HCT116 (cell line): ENCODE results near the gene SH2D3C. TPM values are rescaled to one million over a fixed set of nuclear protein-coding genes. Genes with fewer than 3 reads are reported as not detected.

Experiments used
- ATAC-seq: fragments of 200-7000 bp; cut with Tn5 transposase; 2 replicates; pipeline ENCODE4 v1.9.1; 2020; ENCODE audit warnings: mild to moderate bottlenecking, moderate library complexity
- BruUV-seq: library from RNA; stranded (reverse); fragments of 400-500 nt; replicated peaks from 2 replicates; lab custom pipeline; 2021; lab: Mats Ljungman, UMichigan
- CTCF ChIA-PET: fragments of 300-600 bp; sonication (Branson Sonifier 250); formaldehyde crosslinking; loops from one replicate; lab custom pipeline; 2021; ENCODE audit warnings: antibody characterized with exemption; lab: Charles Lee
- POLR2A ChIA-PET: fragments of 300-600, 350-600 bp; sonication (Branson Sonifier 250); formaldehyde crosslinking; loops from one replicate; lab custom pipeline; 2021; ENCODE audit warnings: antibody characterized with exemption; lab: Charles Lee
- RAD21 ChIA-PET, 2 experiments: fragments of 300-600 bp; sonication (Branson Sonifier 250); formaldehyde crosslinking; loops; one replicate each; lab custom pipeline; 2023; ENCODE audit warnings: low total read pairs in 2 of 2; ENCODE audit not compliant: uncharacterized antibody in 2 of 2, unreplicated experiment in 2 of 2, low non-redundant PET in 1 of 2; lab: Charles Lee
- DNase-seq: peaks from one replicate; pipeline ENCODE4 v3.0.0-alpha.2; 2010; ENCODE audit warnings: low read depth, low spot score
- H2AFZ ChIP-seq: fragments of 200-600 bp; shearing (Covaris generic), sonication (generic); 2 replicates; pipeline ENCODE4 v1.6.1; 2017; ENCODE audit warnings: low read depth, mixed run types, mixed read lengths, antibody characterized with exemption, low read length; ENCODE audit not compliant: poor library complexity, severe bottlenecking
- H3K27ac ChIP-seq: 2 replicates; pipeline ENCODE4 v1.5.1; 2012; ENCODE audit warnings: low read depth, low read length
- H3K27me3 ChIP-seq: fragments of 200-600 bp; sonication (generic); 2 replicates; pipeline ENCODE4 v1.6.1; 2016; ENCODE audit warnings: mixed run types, low read length, mixed read lengths; ENCODE audit not compliant: insufficient read depth
- H3K36me3 ChIP-seq, 2 experiments: fragments of 200-500 bp in 1 of 2; fragments of 200-600 bp in 1 of 2; sonication (Bioruptor generic) in 1 of 2; sonication (generic) in 1 of 2; 2 replicates each; pipeline versions ENCODE4 v1.5.1 to v1.6.1; 2014 to 2016; ENCODE audit warnings: low read length in 2 of 2, inconsistent platforms in 1 of 2, mixed read lengths in 1 of 2, mixed run types in 1 of 2; ENCODE audit not compliant: insufficient read depth in 2 of 2, control insufficient read depth in 1 of 2
- H3K4me1 ChIP-seq, 2 experiments: fragments of 200-600 bp in 1 of 2; sonication (generic) in 1 of 2; 2 replicates each; pipeline versions ENCODE4 v1.5.1 to v1.6.1; 2012 to 2017; ENCODE audit warnings: low read length in 2 of 2, inconsistent platforms in 1 of 2, mild to moderate bottlenecking in 1 of 2, mixed read lengths in 1 of 2, mixed run types in 1 of 2, moderate library complexity in 1 of 2; ENCODE audit not compliant: insufficient read depth in 2 of 2, control insufficient read depth in 1 of 2
- H3K4me2 ChIP-seq: fragments of 200-600 bp; sonication (generic); 2 replicates; pipeline ENCODE4 v1.6.1; 2017; ENCODE audit warnings: mixed run types, low read length, mixed read lengths
- H3K4me3 ChIP-seq, 2 experiments: fragments of 200-600 bp in 1 of 2; sonication (generic) in 1 of 2; replicated peaks in 1 of 2; 2 replicates each; pipeline ENCODE4 v1.5.1; 2011 to 2016; ENCODE audit warnings: low read length in 2 of 2, control low read depth in 1 of 2, low read depth in 1 of 2, mild to moderate bottlenecking in 1 of 2, mixed read lengths in 1 of 2, mixed run types in 1 of 2
- H3K79me2 ChIP-seq: fragments of 200-600 bp; sonication (generic); 2 replicates; pipeline ENCODE4 v1.6.1; 2017; ENCODE audit warnings: mild to moderate bottlenecking, mixed run types, low read length, moderate library complexity, mixed read lengths; ENCODE audit not compliant: insufficient read depth
- H3K9ac ChIP-seq: fragments of 200-600 bp; sonication (generic); 2 replicates; pipeline ENCODE4 v1.6.1; 2016; ENCODE audit warnings: low read length, mixed read lengths
- H3K9me2 ChIP-seq: fragments of 200-600 bp; sonication (generic), shearing (Covaris generic); 2 replicates; pipeline ENCODE4 v1.6.1; 2017; ENCODE audit warnings: mixed run types, mild to moderate bottlenecking, moderate library complexity; ENCODE audit not compliant: insufficient read depth
- H3K9me3 ChIP-seq, 2 experiments: fragments of 200-500 bp in 1 of 2; fragments of 200-600 bp in 1 of 2; sonication (Bioruptor generic) in 1 of 2; sonication (generic) in 1 of 2; 2 replicates each; pipeline ENCODE4 v1.6.1; 2014 to 2017; ENCODE audit warnings: low read length in 2 of 2, mixed read lengths in 2 of 2, inconsistent platforms in 1 of 2, low read depth in 1 of 2, mild to moderate bottlenecking in 1 of 2, mixed run types in 1 of 2, moderate library complexity in 1 of 2; ENCODE audit not compliant: control insufficient read depth in 1 of 2, insufficient read depth in 1 of 2
- H4K20me1 ChIP-seq: fragments of 200-600 bp; sonication (generic), shearing (Covaris generic); 2 replicates; pipeline ENCODE4 v1.6.1; 2017; ENCODE audit warnings: mixed run types, mild to moderate bottlenecking, moderate library complexity; ENCODE audit not compliant: insufficient read depth
- CEBPB ChIP-seq: IDR thresholded peaks from 2 replicates; pipeline ENCODE4 v1.6.1; 2012; ENCODE audit warnings: low read depth
- CTCF ChIP-seq, 3 experiments: fragments of 200-600 bp in 1 of 3; sonication (generic) in 1 of 3; IDR thresholded peaks in 2 of 3; conservative IDR thresholded peaks in 1 of 3; 2 replicates each; pipeline ENCODE4 v1.5.1; 2012 to 2017; ENCODE audit warnings: low read depth in 2 of 3, low read length in 2 of 3, antibody characterized with exemption in 1 of 3, borderline replicate concordance in 1 of 3, control low read depth in 1 of 3, mild to moderate bottlenecking in 1 of 3, mixed read lengths in 1 of 3, mixed run types in 1 of 3, moderate library complexity in 1 of 3; ENCODE audit not compliant: insufficient read depth in 1 of 3
- EGR1 ChIP-seq: IDR thresholded peaks from 2 replicates; pipeline ENCODE4 v1.6.1; 2012; ENCODE audit warnings: low read depth
- ELF1 ChIP-seq: IDR thresholded peaks from 2 replicates; pipeline ENCODE4 v1.6.1; 2012; ENCODE audit warnings: low read depth, borderline replicate concordance
- EZH2 ChIP-seq: fragments of 200-600 bp; sonication (generic); IDR thresholded peaks from 2 replicates; pipeline ENCODE4 v1.6.1; 2017; ENCODE audit warnings: antibody characterized with exemption, mixed run types
- EZH2phosphoT487 ChIP-seq: fragments of 200-600 bp; IDR thresholded peaks from 2 replicates; pipeline ENCODE4 v1.6.1; 2018; ENCODE audit warnings: antibody characterized with exemption, borderline replicate concordance
- FOSL1 ChIP-seq: IDR thresholded peaks from 2 replicates; pipeline ENCODE4 v1.6.1; 2012; ENCODE audit warnings: low read depth
- JUND ChIP-seq: IDR thresholded peaks from 2 replicates; pipeline ENCODE4 v1.6.1; 2012
- MAX ChIP-seq: IDR thresholded peaks from 2 replicates; pipeline ENCODE4 v1.6.1; 2012
- POLR2A ChIP-seq: IDR thresholded peaks from 2 replicates; pipeline ENCODE4 v1.7.0; 2011; ENCODE audit warnings: borderline replicate concordance; ENCODE audit not compliant: insufficient read depth, insufficient read length; ENCODE audit errors: extremely low read depth
- RAD21 ChIP-seq: IDR thresholded peaks from 2 replicates; pipeline ENCODE4 v1.6.1; 2012; ENCODE audit warnings: low read depth, mild to moderate bottlenecking
- SP1 ChIP-seq: IDR thresholded peaks from 2 replicates; pipeline ENCODE4 v1.6.1; 2012; ENCODE audit warnings: low read depth
- YY1 ChIP-seq: IDR thresholded peaks from 2 replicates; pipeline ENCODE4 v1.6.1; 2011; ENCODE audit warnings: low read length, low read depth, moderate library complexity, mild to moderate bottlenecking; ENCODE audit not compliant: insufficient replicate concordance; ENCODE audit errors: extremely low read depth
- ZBTB33 ChIP-seq: IDR thresholded peaks from 2 replicates; pipeline ENCODE4 v1.6.1; 2011; ENCODE audit warnings: mild to moderate bottlenecking, low read length, moderate library complexity; ENCODE audit not compliant: insufficient replicate concordance; ENCODE audit errors: extremely low read depth
- ZFX ChIP-seq: fragments of 450-650 bp; IDR thresholded peaks from 2 replicates; pipeline ENCODE4 v1.6.1; 2017
- ZNF274 ChIP-seq: fragments of 200-500 bp; sonication (Bioruptor generic); IDR thresholded peaks from 2 replicates; pipeline ENCODE4 v1.6.1; 2014; ENCODE audit warnings: mild to moderate bottlenecking, low read depth, low read length, inconsistent platforms
- intact Hi-C: fragments of 100-400 bp; cut with micrococcal nuclease; formaldehyde crosslinking; loops from 2 replicates; pipeline ENCODE4 v1.10.0; 2022
- total RNA-seq: library from RNA; stranded (reverse); gene quantifications from one replicate; pipeline ENCODE4 v1.2.1, GENCODE V29; 2021; ENCODE audit not compliant: unreplicated experiment
- TF ChIP-seq, protein P1 (sequence below): IDR thresholded peaks from 2 replicates; pipeline ENCODE4 v1.6.1; 2012

Gene SH2D3C
- total RNA-seq, 1 experiment from 2014 or later = 1.3 TPM

DNA sequence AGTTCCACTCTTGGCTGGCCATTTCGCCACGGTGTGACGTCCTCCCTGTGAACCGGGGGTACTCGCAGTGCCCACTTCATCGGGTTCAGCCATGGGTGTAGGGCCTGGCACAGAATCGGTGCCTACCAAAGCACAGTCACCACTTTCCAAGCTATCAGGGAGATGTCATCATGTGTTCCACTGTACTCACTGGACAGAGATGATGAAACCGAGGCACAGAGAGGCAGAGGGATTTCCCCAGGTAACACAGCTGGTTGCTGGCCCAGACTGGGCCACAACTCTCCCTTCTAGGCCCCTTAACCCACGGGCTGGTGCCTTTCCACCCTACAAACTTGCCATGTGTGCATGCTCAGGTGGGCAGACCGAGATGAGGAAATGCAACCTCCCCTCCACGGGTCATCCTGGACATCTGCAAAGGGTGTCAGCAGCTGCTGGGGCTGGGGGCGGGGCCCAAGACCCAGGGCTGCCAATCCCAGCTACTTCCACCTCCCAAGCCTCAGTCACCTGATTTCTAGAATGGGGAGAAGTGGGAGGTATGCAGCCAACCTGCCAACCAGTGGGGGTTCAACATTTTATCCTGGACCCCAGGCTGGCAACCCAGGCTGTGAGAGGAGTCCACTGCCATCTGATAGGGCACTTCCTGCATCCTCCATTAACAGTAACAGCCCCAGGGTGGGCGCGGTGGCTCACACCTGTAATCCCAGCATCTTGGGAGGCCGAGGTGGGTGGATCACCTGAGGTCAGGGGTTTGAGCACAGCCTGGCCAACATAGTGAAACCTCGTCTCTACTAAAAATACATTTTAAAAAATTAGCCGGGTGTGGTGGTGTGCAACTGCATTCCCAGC is 893 bp upstream of the SH2D3C start:
- CTCF ChIA-PET = interaction anchor here (1.0 kb wide), 1 partner anchor 44 kb away, joined by 3 read pairs; the partner anchor contains the start of gene TOR2A
- Histone ChIP-seq H3K9me3 (no peaks in the 10 kb centered on the region), H4K20me1 (no peaks in the 10 kb centered on the region), H3K4me3 (no peak overlapping the region), H3K4me2 (no peak overlapping the region), H3K27me3 (no peaks in the 10 kb centered on the region), H3K9me2 (no peaks in the 10 kb centered on the region), H3K79me2 (no peaks in the 10 kb centered on the region), H3K36me3 (no peaks in the 10 kb centered on the region), H3K4me1 (peaks cover 0 to 2% of the 10 kb centered on the region in 2 experiments; a peak in 2 of 4 replicates), H3K27ac (no peak overlapping the region), H2AFZ (no peak overlapping the region), H3K9ac (no peak overlapping the region)
- intact Hi-C loops = no loop called here
- RAD21 ChIA-PET = no interaction called here
- POLR2A ChIA-PET = no interaction called here
- TF ChIP-seq EGR1 (no peak), FOSL1 (no peak), EZH2 (no peak), ELF1 (no peak), MAX (no peak), ZBTB33 (no peak), ZFX (no peak), EZH2phosphoT487 (no peak), CTCF (IDR thresholded peaks at IDR 0.05 in 2 of 3, conservative IDR thresholded peaks at IDR 0.05 in 1 of 3; ENCODE audit: borderline replicate concordance in 1 of 3, insufficient read depth in 1 of 3, low read depth in 2 of 3, low read length in 2 of 3) (no peak), YY1 (no peak), JUND (no peak), RAD21 (no peak), ZNF274 (no peak), CEBPB (no peak), POLR2A (no peak), SP1 (no peak)
- TF ChIP-seq, protein P1, sequence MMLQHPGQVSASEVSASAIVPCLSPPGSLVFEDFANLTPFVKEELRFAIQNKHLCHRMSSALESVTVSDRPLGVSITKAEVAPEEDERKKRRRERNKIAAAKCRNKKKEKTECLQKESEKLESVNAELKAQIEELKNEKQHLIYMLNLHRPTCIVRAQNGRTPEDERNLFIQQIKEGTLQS = no peak
- peak; percentile 67 for ATAC-seq
- no TSS peak for BruUV-seq
- no peak for DNase-seq
